ENCODE measurements around the gene FAM184B. TPM values are rescaled to one million over a fixed set of nuclear protein-coding genes. Genes with fewer than 3 reads are reported as not detected.

The FAM184B gene
- total and polyA plus RNA-seq, 5 donors: 0.05 TPM; not detected in 4

DNA sequence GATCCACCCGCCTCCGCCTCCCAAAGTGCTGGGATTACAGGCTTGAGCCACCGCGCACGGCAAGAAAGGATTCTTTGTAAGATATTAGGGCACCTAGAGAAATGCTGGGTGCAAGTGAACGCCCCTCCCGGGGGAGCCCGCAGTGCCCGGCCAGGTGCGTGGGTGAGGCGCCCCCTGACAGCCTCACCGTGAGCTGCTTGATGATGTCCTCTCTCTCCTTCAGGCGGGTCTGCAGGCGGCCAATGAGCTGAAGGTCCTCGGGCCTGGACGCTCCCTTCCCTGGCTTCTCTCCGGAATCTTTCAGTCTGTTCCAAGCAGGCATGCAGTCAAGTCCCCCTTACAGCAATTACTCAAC is 145.1 kb downstream of the FAM184B start:
- no peak overlapping the region for H3K4me3 ChIP-seq (ENCODE audit: low read length)
- intact Hi-C loops (cut with DNase I): loop anchor here in 3 of 4 donors (2.0 to 10.0 kb wide), 3 partner anchors 82 to 89 kb away; no protein-coding TSS in a partner anchor
- peak; percentile 20 to 27 for ATAC-seq
- DNase-seq: no peak
- no peak overlapping the region for H3K27ac ChIP-seq (ENCODE audit: low read length)
- WGBS: 87% methylated on average over 17 of the region's 17 CpGs
- no peaks in the 10 kb centered on the region for H3K27me3 ChIP-seq (ENCODE audit: control insufficient read depth, insufficient read depth)
- no peaks in the 10 kb centered on the region for H3K9me3 ChIP-seq (ENCODE audit: control insufficient read depth, low read length)
- no peaks in the 10 kb centered on the region for H3K4me1 ChIP-seq (ENCODE audit: control insufficient read depth, insufficient read depth, low read length)

DNA sequence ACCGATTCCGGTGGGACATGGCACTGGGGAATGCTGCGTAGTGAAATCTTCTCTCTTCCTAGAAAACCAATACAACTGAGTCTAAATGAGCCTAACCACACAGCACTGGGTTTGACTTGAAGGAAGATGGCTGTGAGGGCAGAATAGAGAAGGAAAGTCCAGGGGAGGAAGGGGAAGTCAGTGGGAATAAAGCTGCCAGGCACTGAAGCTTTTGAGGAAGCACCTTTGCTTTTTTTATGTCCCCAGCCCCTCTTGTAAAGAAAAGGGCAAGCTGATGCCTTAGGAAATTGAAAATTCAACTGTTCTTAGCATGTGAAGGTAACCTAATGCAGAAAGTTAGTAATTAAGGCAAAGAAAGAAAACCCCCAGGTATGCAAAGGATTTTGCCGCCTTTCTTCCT is 146.4 kb downstream of the FAM184B start:
- H3K4me3 ChIP-seq (ENCODE audit: low read length): no peak overlapping the region
- 97% methylated on average over 4 of the region's 4 CpGs for WGBS
- ATAC-seq (no peak), DNase-seq (no peak)
- no peaks in the 10 kb centered on the region for H3K4me1 ChIP-seq (ENCODE audit: control insufficient read depth, insufficient read depth, low read length)
- intact Hi-C loops (cut with DNase I): loop anchor here in 2 of 4 donors (5.0 to 10.0 kb wide), 2 partner anchors 80 to 88 kb away; no protein-coding TSS in a partner anchor
- no peak overlapping the region for H3K27ac ChIP-seq (ENCODE audit: low read length)
- no peaks in the 10 kb centered on the region for H3K9me3 ChIP-seq (ENCODE audit: control insufficient read depth, low read length)
- H3K27me3 ChIP-seq (ENCODE audit: control insufficient read depth, insufficient read depth): no peaks in the 10 kb centered on the region

DNA sequence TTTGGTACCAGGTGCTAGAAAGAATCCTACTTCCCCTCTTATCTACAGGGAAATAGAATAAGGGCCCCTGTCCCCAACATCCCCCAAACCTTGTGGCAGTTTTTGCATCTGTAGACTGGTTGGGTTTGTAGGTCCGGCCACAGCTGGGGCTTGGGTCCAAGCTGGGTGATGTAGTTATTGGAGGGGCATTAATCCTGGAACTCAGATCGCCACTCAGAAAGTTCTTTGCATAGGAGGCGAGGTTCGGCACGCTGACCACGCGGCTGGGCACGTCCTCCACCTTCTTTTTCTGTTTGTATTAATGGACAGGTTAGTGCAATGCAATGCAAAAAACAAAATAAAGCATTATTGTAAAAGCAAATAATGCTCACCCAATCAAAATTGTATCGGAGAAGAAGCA is 147.8 kb downstream of the FAM184B start:
- H3K4me3 ChIP-seq (ENCODE audit: low read length): no peak overlapping the region
- no peaks in the 10 kb centered on the region for H3K4me1 ChIP-seq (ENCODE audit: control insufficient read depth, insufficient read depth, low read length)
- DNase-seq (no peak), ATAC-seq (no peak)
- intact Hi-C loops (cut with DNase I): loop anchor here in 1 of 4 donors (10.0 kb wide), 1 partner anchor 79 kb away; no protein-coding TSS in a partner anchor
- H3K27me3 ChIP-seq (ENCODE audit: control insufficient read depth, insufficient read depth): no peaks in the 10 kb centered on the region
- WGBS: 96% methylated on average over 9 of the region's 9 CpGs
- no peaks in the 10 kb centered on the region for H3K9me3 ChIP-seq (ENCODE audit: control insufficient read depth, low read length)
- no peak overlapping the region for H3K27ac ChIP-seq (ENCODE audit: low read length)

DNA sequence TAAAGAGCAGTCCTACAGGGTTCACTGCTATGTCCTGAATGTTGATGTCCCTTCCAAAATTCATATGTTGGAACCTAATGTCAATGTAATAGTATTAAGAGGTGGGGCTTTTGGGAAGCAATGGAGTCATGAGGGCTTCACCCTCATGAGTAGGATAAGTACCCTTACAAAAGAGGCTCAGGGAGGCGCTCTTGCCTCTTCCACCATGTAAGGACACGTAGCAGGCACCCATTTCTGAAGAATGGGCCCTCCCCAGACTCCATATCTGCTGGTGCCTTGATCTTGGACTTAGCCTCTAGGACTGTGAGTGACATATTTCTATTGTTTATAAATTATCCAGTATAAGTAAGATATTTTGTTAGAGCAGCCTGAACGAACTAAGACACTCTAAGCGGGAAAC is 151.2 kb downstream of the FAM184B start:
- intact Hi-C loops (cut with DNase I): loop anchor here in 1 of 4 donors (10.0 kb wide), 1 partner anchor 75 kb away; no protein-coding TSS in a partner anchor
- WGBS: 91% methylated on average over 4 of the region's 4 CpGs
- no peak overlapping the region for H3K27ac ChIP-seq (ENCODE audit: low read length)
- ATAC-seq (no peak), DNase-seq (no peak)
- no peaks in the 10 kb centered on the region for H3K9me3 ChIP-seq (ENCODE audit: control insufficient read depth, low read length)
- H3K4me1 ChIP-seq (ENCODE audit: control insufficient read depth, insufficient read depth, low read length): no peaks in the 10 kb centered on the region
- no peaks in the 10 kb centered on the region for H3K27me3 ChIP-seq (ENCODE audit: control insufficient read depth, insufficient read depth)
- H3K4me3 ChIP-seq (ENCODE audit: low read length): no peak overlapping the region

DNA sequence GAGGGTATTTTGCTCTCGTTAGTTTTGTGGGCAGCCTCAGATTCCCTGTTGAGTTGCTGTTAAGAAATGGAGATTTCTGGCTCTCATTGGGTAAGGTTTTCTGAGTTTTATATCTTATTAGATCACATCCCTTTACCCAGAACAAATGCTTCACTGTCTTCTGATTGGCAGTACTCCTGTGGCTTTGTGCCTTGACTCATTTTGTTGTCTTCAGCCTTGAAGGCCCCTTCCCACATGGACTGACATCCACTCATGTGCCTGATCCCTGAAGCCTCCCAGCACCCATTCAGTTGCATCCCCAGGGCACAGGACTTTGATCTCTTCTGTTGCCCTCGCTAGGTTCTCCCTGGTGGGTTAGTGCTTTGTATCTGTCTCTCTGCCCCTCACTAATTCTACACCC is 156.6 kb downstream of the FAM184B start:
- DNase-seq (no peak), ATAC-seq (no peak)
- intact Hi-C loops (cut with DNase I): no loop called here
- Histone ChIP-seq H3K9me3 (ENCODE audit: control insufficient read depth, low read length) (no peaks in the 10 kb centered on the region), H3K27ac (ENCODE audit: low read length) (no peak overlapping the region), H3K4me3 (ENCODE audit: low read length) (no peak overlapping the region), H3K27me3 (ENCODE audit: control insufficient read depth, insufficient read depth) (no peaks in the 10 kb centered on the region), H3K4me1 (ENCODE audit: control insufficient read depth, insufficient read depth, low read length) (no peaks in the 10 kb centered on the region)
- WGBS: 72% methylated on average over 2 of the region's 2 CpGs

DNA sequence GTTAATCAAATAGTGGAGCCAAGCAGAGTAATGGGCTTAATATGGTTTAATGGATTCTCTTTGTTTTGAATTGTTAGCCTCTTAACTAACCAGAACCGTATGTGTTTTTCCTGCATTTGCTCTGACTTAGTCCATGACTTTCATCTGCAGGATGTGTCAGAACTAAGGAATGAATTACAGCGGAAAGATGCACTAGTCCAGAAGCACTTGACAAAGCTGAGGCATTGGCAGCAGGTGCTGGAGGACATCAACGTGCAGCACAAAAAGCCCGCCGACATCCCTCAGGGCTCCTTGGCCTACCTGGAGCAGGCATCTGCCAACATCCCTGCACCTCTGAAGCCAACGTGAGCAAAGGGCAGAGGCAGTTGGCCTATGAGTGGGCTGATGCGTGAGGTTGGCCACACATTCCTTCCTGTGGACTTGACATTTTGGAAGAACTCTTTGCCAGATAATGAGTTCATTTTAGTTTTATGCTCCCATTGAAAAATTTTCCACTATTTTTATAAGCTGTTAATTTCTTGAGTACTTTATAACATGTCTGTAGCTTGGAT is 157.9 kb downstream of the FAM184B start:
- Histone ChIP-seq H3K9me3 (ENCODE audit: control insufficient read depth, low read length) (no peaks in the 10 kb centered on the region), H3K4me3 (ENCODE audit: low read length) (no peak overlapping the region), H3K4me1 (ENCODE audit: control insufficient read depth, insufficient read depth, low read length) (peaks cover 7% of the 10 kb centered on the region), H3K27ac (ENCODE audit: low read length) (no peak overlapping the region), H3K27me3 (ENCODE audit: control insufficient read depth, insufficient read depth) (no peaks in the 10 kb centered on the region)
- WGBS: 79% methylated on average over 7 of the region's 7 CpGs
- DNase-seq (no peak), ATAC-seq (no peak)
- intact Hi-C loops (cut with DNase I): no loop called here

DNA sequence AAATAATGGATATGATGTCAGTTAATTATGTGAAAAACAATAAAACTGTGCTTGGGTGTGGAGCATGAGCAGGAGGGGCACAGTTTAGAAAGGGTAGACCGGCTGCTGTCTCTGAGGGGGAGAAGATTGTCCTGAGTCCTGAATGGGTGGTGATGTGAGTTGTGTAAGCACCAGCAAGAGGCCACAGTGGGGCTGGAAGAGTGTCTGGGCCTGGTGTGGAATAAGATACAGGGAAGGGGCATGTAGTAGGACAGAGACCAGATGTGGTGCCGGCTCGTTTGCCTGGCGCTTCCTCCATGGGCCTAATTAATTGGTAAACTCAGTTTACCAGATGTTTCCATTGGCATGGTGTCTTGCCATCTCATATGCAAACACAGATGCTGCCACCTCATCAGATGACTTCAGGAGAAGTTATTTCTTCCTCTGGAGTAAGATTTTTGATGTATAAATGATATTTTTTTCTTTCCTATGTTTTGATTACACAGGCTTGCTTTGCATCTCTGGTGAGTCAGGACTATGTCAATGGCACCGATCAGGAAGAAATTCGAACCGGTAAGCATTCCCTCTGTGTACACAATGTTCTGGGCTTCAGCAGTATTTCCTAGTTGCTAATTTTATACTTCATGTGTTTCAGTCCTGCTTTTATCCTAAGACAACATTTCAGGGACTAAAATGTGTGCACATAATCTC is 161.9 kb downstream of the FAM184B start:
- Histone ChIP-seq H3K27me3 (ENCODE audit: control insufficient read depth, insufficient read depth) (no peaks in the 10 kb centered on the region), H3K4me3 (ENCODE audit: low read length) (no peak overlapping the region), H3K27ac (ENCODE audit: low read length) (peak overlapping the region; percentile 2), H3K4me1 (ENCODE audit: control insufficient read depth, insufficient read depth, low read length) (peaks cover 10% of the 10 kb centered on the region), H3K9me3 (ENCODE audit: control insufficient read depth, low read length) (no peaks in the 10 kb centered on the region)
- DNase-seq (no peak), ATAC-seq (no peak)
- 60% methylated on average over 7 of the region's 7 CpGs for WGBS
- intact Hi-C loops (cut with DNase I): no loop called here

DNA sequence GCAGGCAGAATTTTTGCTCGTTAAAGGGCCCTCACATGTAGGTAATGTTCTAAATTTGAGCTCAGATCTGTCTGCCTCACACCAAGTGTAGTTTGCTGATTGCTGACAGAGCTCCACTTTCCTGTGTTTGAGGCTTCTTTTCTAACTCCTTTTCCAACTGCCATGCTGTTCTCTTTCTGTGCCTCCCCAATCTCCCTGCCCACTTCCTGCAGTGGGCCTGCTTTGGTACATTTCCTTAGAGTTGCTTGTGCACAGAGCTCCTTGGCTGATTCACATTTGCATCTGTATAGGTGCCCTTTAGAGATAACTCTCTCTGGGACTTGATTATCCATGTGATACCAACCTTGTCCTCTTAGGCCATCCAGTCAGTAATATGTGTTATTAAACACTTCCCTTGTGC is 162.5 kb downstream of the FAM184B start:
- H3K27ac ChIP-seq (ENCODE audit: low read length): peak overlapping the region; percentile 37
- no peak overlapping the region for H3K4me3 ChIP-seq (ENCODE audit: low read length)
- peaks cover 10% of the 10 kb centered on the region for H3K4me1 ChIP-seq (ENCODE audit: control insufficient read depth, insufficient read depth, low read length)
- WGBS: 28% methylated on average over 1 of the region's 1 CpG
- intact Hi-C loops (cut with DNase I): no loop called here
- DNase-seq (no peak), ATAC-seq (no peak)
- H3K9me3 ChIP-seq (ENCODE audit: control insufficient read depth, low read length): no peaks in the 10 kb centered on the region
- no peaks in the 10 kb centered on the region for H3K27me3 ChIP-seq (ENCODE audit: control insufficient read depth, insufficient read depth)

DNA sequence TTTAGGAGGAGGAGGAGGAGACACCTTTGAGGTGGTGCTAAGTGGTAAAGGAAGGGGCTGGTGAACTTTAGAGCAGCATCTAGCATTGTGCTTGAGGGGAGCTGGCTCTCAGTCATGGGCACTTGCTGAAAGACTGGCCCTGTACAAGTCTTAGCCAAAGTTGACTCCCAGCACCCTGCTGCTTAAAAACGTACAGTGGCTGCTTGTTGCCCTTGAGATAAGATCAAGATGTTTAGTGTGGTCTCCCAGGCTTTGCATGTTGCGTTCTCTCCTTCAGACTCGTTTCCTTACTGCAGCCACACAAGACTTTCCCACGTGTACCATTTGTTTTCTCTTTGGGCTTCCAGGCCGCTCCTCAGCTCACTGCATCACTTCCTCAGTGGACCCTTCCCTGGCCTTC is 165.1 kb downstream of the FAM184B start:
- Histone ChIP-seq H3K9me3 (ENCODE audit: control insufficient read depth, low read length) (no peaks in the 10 kb centered on the region), H3K27ac (ENCODE audit: low read length) (no peak overlapping the region), H3K27me3 (ENCODE audit: control insufficient read depth, insufficient read depth) (no peaks in the 10 kb centered on the region), H3K4me1 (ENCODE audit: control insufficient read depth, insufficient read depth, low read length) (peaks cover 10% of the 10 kb centered on the region), H3K4me3 (ENCODE audit: low read length) (no peak overlapping the region)
- WGBS: 60% methylated on average over 5 of the region's 5 CpGs
- intact Hi-C loops (cut with DNase I): no loop called here
- ATAC-seq (no peak), DNase-seq (no peak)

DNA sequence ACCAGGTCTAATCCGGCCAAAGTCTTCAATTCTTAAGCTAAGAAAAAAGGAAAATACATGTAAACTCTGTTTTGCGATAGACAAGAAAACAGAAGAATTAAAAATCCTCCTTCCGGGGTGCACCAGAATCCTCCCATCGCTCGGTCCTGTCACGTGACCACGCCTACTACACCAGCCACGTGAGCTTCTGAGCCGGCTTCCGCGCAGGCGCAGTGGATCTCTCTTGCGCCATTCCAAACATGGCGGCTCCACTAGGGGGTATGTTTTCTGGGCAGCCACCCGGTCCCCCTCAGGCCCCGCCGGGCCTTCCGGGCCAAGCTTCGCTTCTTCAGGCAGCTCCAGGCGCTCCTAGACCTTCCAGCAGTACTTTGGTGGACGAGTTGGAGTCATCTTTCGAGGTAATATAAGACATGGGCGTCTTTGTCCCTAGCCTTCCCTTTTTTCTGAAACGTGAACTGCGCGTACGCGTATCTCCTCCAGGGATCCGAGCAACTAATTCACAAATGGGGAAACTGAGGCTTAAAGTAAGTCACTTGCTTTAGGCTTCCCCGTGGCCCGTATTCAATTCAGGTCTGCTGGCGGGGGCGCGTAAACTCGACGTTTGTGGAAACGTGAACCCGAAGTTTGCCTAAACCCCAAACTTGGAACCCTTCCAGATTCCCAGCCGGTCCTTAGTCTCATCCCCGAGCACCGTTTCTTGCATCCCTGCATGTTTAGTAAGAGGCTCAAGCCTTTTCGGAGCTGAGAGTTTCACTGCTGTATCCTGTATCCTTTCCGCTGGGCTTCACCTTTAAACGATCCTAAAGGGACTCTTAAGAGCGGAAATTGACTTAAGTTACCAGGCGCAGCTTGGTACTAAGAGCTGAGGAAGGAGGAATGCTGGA is 166.8 kb downstream of the FAM184B start, which contains the start of gene MED28:
Gene MED28, plus strand, starts transcription at position 226 of the 884 bp plus-strand sequence. Its CDS starts 14 bp downstream, at position 240.
- Histone ChIP-seq H3K9me3 (ENCODE audit: control insufficient read depth, low read length) (no peaks in the 10 kb centered on the region), H3K27ac (ENCODE audit: low read length) (peak within 1 kb of the TSS; percentile 94), H3K27me3 (ENCODE audit: control insufficient read depth, insufficient read depth) (no peaks in the 10 kb centered on the region), H3K4me3 (ENCODE audit: low read length) (peak within 1 kb of the TSS; percentile 89), H3K4me1 (ENCODE audit: control insufficient read depth, insufficient read depth, low read length) (peaks cover 10% of the 10 kb centered on the region)
- WGBS: under 1% methylated on average over 46 of the region's 46 CpGs
- DNase-seq (peak; percentile 96 to 98 (median 98)), ATAC-seq (peak; percentile 96 to 98)
- intact Hi-C loops (cut with DNase I): no loop called here

Data from right cardiac atrium (tissue), 5 donors.